GM18505 (cell line): ENCODE data around the gene CBX3.
"Not testable (repeated sequence)": the region's sequence is repeated elsewhere in the genome, so short reads cannot be mapped to it uniquely, and the experiment has no call there.

Experiments
- ATAC-seq: cut with Tn5 transposase; IDR thresholded peaks from one replicate; pipeline ENCODE4 v1.9.1; 2021; ENCODE audit not compliant: unreplicated experiment
- POLR2A ChIP-seq: IDR thresholded peaks from 4 replicates; pipeline ENCODE4 v1.6.1; 2011; ENCODE audit warnings: borderline replicate concordance; ENCODE audit not compliant: insufficient read depth, insufficient read length; ENCODE audit errors: extremely low read depth

The CBX3 gene

GRCh38 chr7:26162431-26162830 lies 39.1 kb upstream of the CBX3 start:
- no peak for ATAC-seq
- TF ChIP-seq POLR2A: no peak

GRCh38 chr7:26163804-26164203 lies 37.7 kb upstream of the CBX3 start:
- ATAC-seq: not testable (repeated sequence)

GRCh38 chr7:26165950-26166683 lies 35.4 kb upstream of the CBX3 start:
- no peak for ATAC-seq
- TF ChIP-seq POLR2A: no peak

GRCh38 chr7:26166684-26167266 lies 34.8 kb upstream of the CBX3 start:
- no peak for TF ChIP-seq POLR2A
- no peak for ATAC-seq

GRCh38 chr7:26167303-26167934 lies 34.1 kb upstream of the CBX3 start:
- ATAC-seq: peak; percentile 65
- TF ChIP-seq POLR2A: no peak

GRCh38 chr7:26168458-26169023 lies 33.0 kb upstream of the CBX3 start:
- ATAC-seq: no peak
- no peak for TF ChIP-seq POLR2A

- no peak for ATAC-seq
- TF ChIP-seq POLR2A: no peak
Measured at GRCh38 chr7:26169271-26169670, 32.3 kb upstream of the CBX3 start.

GRCh38 chr7:26170663-26171062 lies 30.9 kb upstream of the CBX3 start:
- no peak for ATAC-seq
- TF ChIP-seq POLR2A: no peak

GRCh38 chr7:26171601-26172000 lies 29.9 kb upstream of the CBX3 start:
- no peak for ATAC-seq
- TF ChIP-seq POLR2A: no peak

GRCh38 chr7:26172048-26172447 lies 29.5 kb upstream of the CBX3 start:
- TF ChIP-seq POLR2A: no peak
- no peak for ATAC-seq

- ATAC-seq: not testable (repeated sequence)
Measured at GRCh38 chr7:26175903-26176302, 25.6 kb upstream of the CBX3 start.

GRCh38 chr7:26176696-26177095 lies 24.8 kb upstream of the CBX3 start:
- ATAC-seq: not testable (repeated sequence)

GRCh38 chr7:26177269-26177668 lies 24.3 kb upstream of the CBX3 start:
- ATAC-seq: not testable (repeated sequence)

- ATAC-seq: no peak
- no peak for TF ChIP-seq POLR2A
Measured at GRCh38 chr7:26178272-26178960, 23.1 kb upstream of the CBX3 start.
